Suprapubic skin (tissue), 4 donors: Measurements from ENCODE around the gene GALNT18. TPM values are rescaled to one million over a fixed set of nuclear protein-coding genes. Genes with fewer than 3 reads are reported as not detected.

Experiments
- DNase-seq, 2 donors: peaks; one replicate each; pipeline ENCODE4 v3.0.0-alpha.2; 2019; ENCODE audit warnings: low spot score in 2 of 2
- H3K27ac ChIP-seq: fragments of 200-600 bp; sonication (generic); one replicate; pipeline ENCODE4 v1.5.1; 2019
- H3K27me3 ChIP-seq: fragments of 200-600 bp; sonication (generic); one replicate; pipeline ENCODE4 v1.5.1; 2019
- H3K36me3 ChIP-seq: fragments of 200-600 bp; sonication (generic); one replicate; pipeline ENCODE4 v1.5.1; 2019
- H3K4me1 ChIP-seq: fragments of 200-600 bp; sonication (generic); one replicate; pipeline ENCODE4 v1.5.1; 2019
- H3K4me3 ChIP-seq: fragments of 200-600 bp; sonication (generic); one replicate; pipeline ENCODE4 v1.5.1; 2019; ENCODE audit warnings: mild to moderate bottlenecking
- H3K9me3 ChIP-seq: fragments of 200-600 bp; sonication (generic); one replicate; pipeline ENCODE4 v1.5.1; 2019
- EP300 ChIP-seq: sonication (generic); formaldehyde crosslinking; IDR thresholded peaks from one replicate; pipeline ENCODE4 v1.6.1; 2017; ENCODE audit warnings: antibody characterized with exemption
- POLR2A ChIP-seq, 2 donors: fragments of 450-650 bp; IDR thresholded peaks; one replicate each; pipeline ENCODE4 v1.6.1; 2017; ENCODE audit warnings: antibody characterized with exemption in 2 of 2, mild to moderate bottlenecking in 2 of 2, moderate library complexity in 2 of 2
- POLR2AphosphoS5 ChIP-seq, 3 donors: sonication (generic); formaldehyde crosslinking; IDR thresholded peaks; one replicate each; pipeline ENCODE4 v1.6.1; 2017; ENCODE audit warnings: antibody characterized with exemption in 3 of 3
- WGBS: methylation state at CpG from one replicate; pipeline ENCODE4 v1.1.5; 2018; 5-methylcytosine and 5-hydroxymethylcytosine counted together
- total RNA-seq, 4 donors: library from RNA; depleted of rRNA; stranded (reverse); fragments of >200 nt; gene quantifications; one replicate each; pipeline ENCODE4 v1.1.0, GENCODE V29; 2016
- TF ChIP-seq, protein P1 (sequence below), 2 donors: fragments of 200-600 bp in 1 of 2; fragments of 450-650 bp in 1 of 2; sonication (generic) in 1 of 2; IDR thresholded peaks; one replicate each; pipeline ENCODE4 v1.5.1; 2016 to 2019; ENCODE audit warnings: antibody characterized with exemption in 2 of 2, mild to moderate bottlenecking in 1 of 2, moderate library complexity in 1 of 2

GALNT18 gene
- total RNA-seq, 4 donors from 2014 or later = 20.6 to 26.0 (median 23.1) TPM

DNA sequence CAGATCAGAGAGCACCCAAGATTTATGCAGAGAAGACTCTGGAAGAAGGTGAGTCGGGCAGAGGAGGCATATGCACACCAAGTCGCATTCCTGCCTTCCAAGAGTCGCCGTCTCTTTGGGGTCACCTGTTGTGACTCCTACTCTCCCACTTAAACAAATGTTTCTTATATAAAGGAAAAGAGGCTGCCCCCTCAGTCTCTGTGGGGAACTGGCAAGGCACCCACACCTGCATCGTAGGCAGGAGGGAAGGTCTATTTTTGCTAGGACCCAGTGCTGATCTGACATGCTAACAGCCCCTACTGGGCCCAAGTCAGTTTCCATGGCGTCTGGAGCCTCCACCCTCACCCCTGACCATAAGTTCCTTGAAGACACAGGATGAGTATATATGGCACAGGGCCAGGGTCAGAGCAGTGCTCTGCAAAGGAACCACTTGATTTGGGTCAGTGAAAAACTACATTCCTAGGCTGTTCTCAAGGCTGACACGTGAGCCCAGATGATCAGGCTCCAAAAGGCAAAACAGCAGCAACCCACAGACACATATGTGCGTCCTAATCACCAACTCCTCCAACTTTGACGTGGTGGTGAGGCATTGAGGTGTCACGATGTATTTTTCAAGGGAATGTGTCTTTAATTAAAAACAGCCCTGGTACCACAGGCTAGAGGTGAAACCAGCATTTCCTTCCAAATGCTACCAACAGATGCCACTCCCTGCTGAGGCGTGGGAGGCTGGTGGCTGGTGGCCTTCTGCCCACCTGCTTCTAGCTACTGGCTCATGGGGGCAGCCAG, 213.2 kb downstream of the GALNT18 start:
- H3K27ac ChIP-seq = no peak overlapping the region

DNA sequence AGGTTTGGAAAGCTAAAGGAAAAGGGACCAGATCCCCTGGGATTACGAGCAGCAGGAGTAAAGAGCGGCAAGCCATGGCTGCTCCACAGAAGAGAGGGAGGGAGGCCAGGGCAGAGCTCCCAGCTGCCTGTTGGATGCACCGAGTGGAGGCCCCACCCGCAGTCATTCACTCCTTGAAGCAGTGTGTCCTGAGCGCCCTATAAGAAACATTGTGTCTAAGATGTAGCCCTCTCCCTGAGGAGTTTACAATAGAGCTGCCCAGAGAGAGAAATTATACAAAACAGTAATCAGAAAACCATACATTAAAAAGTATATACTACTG, 214.1 kb downstream of the GALNT18 start:
- 44% methylated on average over 5 of the region's 5 CpGs for WGBS
- Histone ChIP-seq H3K27me3 (no peaks in the 10 kb centered on the region), H3K36me3 (no peaks in the 10 kb centered on the region), H3K27ac (no peak overlapping the region), H3K4me1 (peaks cover 47% of the 10 kb centered on the region), H3K4me3 (no peak overlapping the region), H3K9me3 (no peaks in the 10 kb centered on the region)
- no peak for DNase-seq
- TF ChIP-seq EP300 = no peak
- no peak for TF ChIP-seq POLR2AphosphoS5 (IDR thresholded peaks at IDR 0.05)
- TF ChIP-seq, protein P1, sequence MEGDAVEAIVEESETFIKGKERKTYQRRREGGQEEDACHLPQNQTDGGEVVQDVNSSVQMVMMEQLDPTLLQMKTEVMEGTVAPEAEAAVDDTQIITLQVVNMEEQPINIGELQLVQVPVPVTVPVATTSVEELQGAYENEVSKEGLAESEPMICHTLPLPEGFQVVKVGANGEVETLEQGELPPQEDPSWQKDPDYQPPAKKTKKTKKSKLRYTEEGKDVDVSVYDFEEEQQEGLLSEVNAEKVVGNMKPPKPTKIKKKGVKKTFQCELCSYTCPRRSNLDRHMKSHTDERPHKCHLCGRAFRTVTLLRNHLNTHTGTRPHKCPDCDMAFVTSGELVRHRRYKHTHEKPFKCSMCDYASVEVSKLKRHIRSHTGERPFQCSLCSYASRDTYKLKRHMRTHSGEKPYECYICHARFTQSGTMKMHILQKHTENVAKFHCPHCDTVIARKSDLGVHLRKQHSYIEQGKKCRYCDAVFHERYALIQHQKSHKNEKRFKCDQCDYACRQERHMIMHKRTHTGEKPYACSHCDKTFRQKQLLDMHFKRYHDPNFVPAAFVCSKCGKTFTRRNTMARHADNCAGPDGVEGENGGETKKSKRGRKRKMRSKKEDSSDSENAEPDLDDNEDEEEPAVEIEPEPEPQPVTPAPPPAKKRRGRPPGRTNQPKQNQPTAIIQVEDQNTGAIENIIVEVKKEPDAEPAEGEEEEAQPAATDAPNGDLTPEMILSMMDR (IDR thresholded peaks at IDR 0.05) = no peak
- no peak for TF ChIP-seq POLR2A (IDR thresholded peaks at IDR 0.05)

More for the DNA sequence above, 213.2 kb downstream of the GALNT18 start:
- Histone ChIP-seq H3K4me3 (no peak overlapping the region), H3K9me3 (no peaks in the 10 kb centered on the region), H3K36me3 (no peaks in the 10 kb centered on the region), H3K27me3 (no peaks in the 10 kb centered on the region), H3K4me1 (peaks cover 50% of the 10 kb centered on the region)
- no peak for TF ChIP-seq POLR2A (IDR thresholded peaks at IDR 0.05)
- TF ChIP-seq POLR2AphosphoS5 (IDR thresholded peaks at IDR 0.05) = no peak
- TF ChIP-seq, protein P1 (IDR thresholded peaks at IDR 0.05) = no peak
- TF ChIP-seq EP300 = no peak
- DNase-seq = no peak
- WGBS = 73% methylated on average over 11 of the region's 11 CpGs

DNA sequence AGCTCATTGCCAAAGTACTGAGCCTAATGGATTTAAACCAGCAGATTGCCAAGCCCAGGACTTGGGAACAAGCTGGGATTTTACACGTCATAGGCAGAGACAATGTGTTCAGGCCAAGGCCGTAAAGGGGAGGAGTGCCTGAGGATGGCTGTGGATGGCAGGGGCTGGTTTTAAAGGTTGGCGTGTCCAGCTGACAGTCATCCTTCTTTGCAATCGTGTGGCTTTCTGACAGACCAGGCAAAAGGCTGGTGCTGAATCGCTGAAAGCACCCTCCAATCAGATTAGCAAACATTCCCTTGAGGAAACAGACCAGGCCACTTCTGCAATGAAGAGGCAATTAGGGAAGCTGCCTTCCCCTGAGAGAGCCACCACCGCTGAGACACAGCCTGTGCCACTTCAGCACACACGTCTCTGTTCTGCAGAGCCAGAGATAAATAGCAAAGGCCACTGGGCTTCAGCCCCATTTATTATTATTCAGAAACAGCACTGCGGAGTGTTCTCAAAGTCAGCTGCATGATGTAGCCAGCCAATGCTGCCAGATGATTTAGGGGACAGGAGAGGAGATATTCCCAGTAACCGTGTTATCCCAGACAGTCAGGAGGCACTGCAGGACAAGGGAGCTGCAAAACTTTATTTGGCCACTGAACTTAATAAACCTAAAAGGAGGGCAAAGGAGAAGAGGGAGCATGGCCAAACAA, 214.6 kb downstream of the GALNT18 start:
- Histone ChIP-seq H3K36me3 (no peaks in the 10 kb centered on the region), H3K27ac (no peak overlapping the region), H3K9me3 (no peaks in the 10 kb centered on the region), H3K4me1 (peaks cover 47% of the 10 kb centered on the region), H3K4me3 (no peak overlapping the region), H3K27me3 (no peaks in the 10 kb centered on the region)
- no peak for TF ChIP-seq POLR2AphosphoS5 (IDR thresholded peaks at IDR 0.05)
- no peak for TF ChIP-seq POLR2A (IDR thresholded peaks at IDR 0.05)
- TF ChIP-seq EP300 = no peak
- TF ChIP-seq, protein P1 (IDR thresholded peaks at IDR 0.05) = no peak
- no peak for DNase-seq
- WGBS = 63% methylated on average over 9 of the region's 9 CpGs

DNA sequence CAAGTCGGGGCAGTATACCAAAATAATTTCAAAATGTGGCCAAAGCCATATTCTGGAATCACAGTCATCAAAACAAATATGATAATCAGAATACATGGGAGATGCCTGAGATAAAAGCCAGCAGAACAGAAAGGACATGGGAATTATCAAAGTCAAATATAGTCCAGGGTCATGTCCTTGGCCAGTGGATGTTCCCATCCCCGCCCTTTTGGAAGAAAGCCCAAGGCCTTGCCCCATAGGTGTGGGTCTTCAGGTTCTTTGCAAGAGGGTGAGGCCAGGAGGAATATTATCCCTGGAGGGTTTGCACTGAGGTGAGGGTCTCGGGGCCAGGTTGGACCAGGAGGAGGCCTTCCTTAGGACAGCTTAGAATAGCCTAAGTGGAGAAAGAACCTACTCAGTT, 215.2 kb downstream of the GALNT18 start:
- 79% methylated on average over 3 of the region's 3 CpGs for WGBS
- peaks cover 43% of the 10 kb centered on the region for H3K4me1 ChIP-seq

More for the DNA sequence above, 215.2 kb downstream of the GALNT18 start:
- TF ChIP-seq POLR2A (IDR thresholded peaks at IDR 0.05) = no peak
- TF ChIP-seq, protein P1 (IDR thresholded peaks at IDR 0.05) = no peak
- no peak for TF ChIP-seq EP300
- no peak for TF ChIP-seq POLR2AphosphoS5 (IDR thresholded peaks at IDR 0.05)
- H3K27me3 ChIP-seq = no peaks in the 10 kb centered on the region
- no peak overlapping the region for H3K4me3 ChIP-seq
- H3K27ac ChIP-seq = no peak overlapping the region
- H3K36me3 ChIP-seq = no peaks in the 10 kb centered on the region
- H3K9me3 ChIP-seq = no peaks in the 10 kb centered on the region
- no peak for DNase-seq
